GM21786 (cell line): Measurements from ENCODE around the gene KANSL3.
"Not testable (repeated sequence)": the region's sequence is repeated elsewhere in the genome, so short reads cannot be mapped to it uniquely, and the experiment has no call there.

Experiments
- ATAC-seq: cut with Tn5 transposase; IDR thresholded peaks from one replicate; pipeline ENCODE4 v1.9.1; 2021; ENCODE audit not compliant: unreplicated experiment

KANSL3 gene

GRCh38 chr2:96564026-96564425 lies 74.1 kb downstream of the KANSL3 start:
- no peak for ATAC-seq

DNA sequence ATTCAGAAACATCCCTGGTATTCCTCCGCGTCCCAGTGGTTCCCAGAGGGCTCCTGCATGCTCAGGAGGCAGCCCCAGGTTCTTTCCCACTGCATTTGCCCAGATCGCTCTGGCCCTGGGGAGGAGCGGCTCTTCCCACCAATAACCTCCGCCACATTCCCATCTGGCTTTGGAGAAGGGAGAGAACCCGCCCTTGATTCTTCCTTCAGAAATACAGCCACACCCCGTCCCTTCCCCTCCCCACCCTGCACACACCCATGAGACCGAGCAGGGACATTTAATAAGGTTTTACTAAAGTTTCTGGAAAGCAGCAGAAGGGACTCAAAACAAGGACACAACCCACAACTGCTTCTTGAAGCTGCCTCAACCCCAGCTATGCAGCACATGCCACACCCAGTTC lies 79.6 kb downstream of the KANSL3 start:
- no peak for ATAC-seq

DNA sequence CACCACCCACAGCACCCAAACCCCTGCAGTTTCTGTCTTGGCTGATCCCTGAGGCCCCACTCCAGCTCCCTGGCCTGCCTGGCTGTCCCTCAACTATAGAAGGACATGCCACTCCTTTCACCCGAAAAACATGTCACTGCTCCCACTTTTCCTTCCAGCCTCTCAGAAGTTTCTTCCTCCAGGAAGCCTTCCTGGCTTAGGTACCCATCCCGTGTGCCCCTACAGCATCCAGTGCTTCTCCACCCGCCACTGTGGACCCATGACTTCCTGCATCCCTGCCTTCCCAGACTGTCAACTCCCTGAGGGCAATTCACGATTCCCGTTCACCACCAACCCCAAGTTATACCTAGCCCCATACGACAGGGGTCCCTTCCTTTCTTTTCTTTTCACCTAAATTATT lies 80.1 kb downstream of the KANSL3 start:
- no peak for ATAC-seq

DNA sequence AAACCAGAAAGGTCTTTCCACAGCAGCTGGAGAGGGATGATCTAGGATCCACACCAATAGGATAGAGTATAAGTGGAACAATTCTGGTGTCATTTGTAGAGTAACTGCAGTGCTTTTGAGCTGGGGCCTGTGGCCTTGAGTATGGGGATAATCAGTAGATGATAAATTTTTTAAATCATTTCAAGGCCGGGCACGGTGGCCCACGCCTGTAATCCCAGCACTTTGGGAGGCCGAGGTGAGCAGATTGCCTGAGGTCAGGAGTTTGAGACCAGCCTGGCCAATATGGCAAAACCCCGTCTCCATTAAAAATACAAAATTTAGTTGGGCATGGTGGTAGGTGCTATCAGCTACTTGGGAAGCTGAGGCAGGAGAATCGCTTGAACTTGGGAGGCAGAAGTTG lies 80.7 kb downstream of the KANSL3 start:
- ATAC-seq = not testable (repeated sequence)

DNA sequence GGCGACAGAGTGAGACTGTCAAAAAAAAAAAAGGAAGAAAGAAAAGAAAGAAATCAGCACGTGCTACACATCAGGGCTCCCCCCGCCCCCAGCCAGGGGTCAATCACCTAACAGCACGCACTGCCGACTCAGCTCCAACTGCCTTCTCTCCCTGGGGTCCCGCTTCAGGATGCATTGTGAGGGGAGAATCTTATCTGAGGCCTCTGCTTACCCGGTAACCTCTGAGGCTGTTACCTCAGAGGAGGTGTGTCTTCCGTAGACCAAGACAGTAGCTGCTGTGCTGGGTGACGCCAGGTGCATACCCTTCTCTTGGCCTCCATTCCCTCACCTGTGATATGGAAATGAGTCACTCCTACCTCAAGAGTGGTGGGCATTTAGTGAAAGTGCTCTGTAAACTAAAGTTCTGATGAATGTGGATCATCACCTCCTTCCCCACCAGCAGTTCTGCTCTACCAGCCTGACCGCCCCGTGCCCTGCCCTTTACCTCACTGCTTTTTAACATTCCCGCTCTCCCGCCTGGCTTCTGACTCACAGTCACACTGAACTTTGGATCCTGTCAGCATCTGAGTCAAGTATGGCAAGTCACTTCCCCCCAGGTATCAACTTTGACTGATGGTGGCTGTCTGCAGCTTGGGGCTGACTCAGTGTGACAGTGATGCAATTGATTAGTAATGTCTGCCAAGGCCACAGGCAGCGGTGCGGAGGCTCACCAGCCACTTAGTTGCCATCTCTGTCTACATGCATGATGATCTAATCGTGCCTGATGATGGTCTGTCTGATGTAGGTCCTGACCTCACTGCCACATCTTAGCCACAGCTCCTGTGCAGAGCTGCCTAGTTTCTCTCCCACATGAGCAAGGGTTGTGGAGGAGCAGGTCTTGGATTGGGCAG lies 81.4 kb downstream of the KANSL3 start:
- no peak for ATAC-seq

GRCh38 chr2:96555146-96555610 lies 82.9 kb downstream of the KANSL3 start:
- no peak for ATAC-seq

- ATAC-seq = no peak
Observed at GRCh38 chr2:96554293-96555145, 83.6 kb downstream of the KANSL3 start.

DNA sequence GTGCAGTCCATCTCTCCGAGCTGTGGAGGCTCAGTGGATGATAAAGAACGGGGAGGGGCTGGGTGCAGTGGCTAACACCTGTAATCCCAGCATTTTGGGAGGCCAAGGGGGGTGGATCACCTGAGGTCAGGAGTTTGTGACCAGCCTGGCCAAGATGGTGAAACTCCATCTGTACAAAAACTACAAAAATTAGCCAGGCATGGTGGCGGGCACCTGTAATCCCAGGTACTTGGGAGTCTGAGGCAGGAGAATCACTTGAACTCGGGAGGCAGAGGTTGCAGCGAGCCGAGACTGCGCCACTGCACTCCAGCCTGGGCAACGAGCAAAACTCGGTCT lies 84.2 kb downstream of the KANSL3 start:
- not testable (repeated sequence) for ATAC-seq

DNA sequence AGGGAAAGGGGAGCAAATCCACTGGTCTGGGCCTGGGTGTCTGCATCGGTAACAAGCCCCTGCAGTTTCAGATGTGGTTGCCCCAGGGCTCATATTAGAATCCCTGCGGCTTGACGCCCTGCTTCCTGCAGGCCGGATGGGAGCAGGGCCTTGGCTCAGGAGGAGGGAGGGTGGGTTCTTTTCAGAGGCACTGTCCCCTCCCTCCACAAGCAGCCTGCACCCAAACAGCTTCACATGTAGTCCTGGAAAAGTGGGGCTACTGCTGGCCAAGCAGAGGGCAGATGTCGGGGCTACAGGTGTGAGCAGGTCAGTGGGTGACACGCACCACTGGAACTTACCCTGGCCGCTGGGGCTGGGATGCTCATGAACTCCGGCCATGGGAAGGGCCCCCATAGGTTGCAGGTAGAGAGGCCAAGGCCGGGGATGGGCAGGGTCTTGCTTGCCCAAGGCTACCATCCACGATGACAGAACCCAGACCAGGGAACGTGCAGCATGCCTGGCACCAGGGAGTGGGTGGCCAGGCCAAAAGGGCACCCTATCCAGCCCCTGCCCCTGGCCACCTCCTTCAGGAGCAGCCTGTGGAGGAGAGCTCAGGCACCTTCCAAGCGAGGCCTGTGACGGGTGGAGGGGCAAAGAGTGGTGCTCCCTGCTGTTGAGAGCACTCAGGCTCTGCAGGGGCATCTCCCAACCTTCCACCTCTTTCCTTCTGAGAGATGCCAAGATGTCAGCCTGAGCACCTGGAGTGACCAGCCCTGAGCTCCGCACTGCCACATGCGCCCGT lies 84.7 kb downstream of the KANSL3 start:
- no peak for ATAC-seq

DNA sequence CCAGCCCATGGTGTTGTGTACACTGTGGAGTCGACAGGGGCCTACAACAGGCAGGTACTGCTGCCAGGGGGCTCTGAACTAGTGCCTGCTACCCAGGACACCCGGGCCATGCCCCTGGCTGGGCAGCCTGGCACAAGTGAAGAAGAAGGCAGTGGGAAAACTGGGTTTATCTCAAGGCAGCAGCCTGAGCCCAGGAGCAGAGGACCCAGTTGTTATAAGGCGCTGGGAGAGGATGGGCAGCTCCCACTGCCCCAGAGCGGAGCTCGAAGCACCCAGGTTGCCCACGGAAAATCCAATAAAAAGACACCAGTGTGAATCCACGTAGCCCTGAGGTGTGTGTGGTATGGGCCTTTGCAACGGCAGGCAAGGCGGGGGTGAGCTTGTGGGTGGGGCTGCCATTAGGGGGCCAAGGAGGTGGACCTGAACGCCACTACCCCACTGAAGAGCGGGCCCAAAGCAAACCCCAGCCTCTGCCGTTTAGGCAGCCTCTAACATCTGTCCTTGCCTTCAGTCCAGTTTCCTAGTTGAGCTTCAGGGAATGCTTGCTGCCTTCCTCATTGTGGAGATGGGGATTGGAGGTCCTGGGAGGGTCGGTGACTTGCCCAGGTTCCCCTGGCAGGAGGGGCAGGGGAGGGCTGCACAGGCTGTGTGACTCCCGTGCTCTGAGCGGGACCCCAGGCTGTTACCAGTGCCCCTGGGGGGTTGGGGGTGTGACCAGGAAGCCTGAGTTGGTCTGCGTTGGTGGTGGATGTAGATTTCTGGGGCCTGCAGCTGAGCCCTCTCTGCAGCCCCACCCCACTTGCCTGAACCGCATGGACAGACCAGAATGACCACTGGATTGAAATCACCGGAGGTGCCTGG lies 85.6 kb downstream of the KANSL3 start:
- no peak for ATAC-seq

DNA sequence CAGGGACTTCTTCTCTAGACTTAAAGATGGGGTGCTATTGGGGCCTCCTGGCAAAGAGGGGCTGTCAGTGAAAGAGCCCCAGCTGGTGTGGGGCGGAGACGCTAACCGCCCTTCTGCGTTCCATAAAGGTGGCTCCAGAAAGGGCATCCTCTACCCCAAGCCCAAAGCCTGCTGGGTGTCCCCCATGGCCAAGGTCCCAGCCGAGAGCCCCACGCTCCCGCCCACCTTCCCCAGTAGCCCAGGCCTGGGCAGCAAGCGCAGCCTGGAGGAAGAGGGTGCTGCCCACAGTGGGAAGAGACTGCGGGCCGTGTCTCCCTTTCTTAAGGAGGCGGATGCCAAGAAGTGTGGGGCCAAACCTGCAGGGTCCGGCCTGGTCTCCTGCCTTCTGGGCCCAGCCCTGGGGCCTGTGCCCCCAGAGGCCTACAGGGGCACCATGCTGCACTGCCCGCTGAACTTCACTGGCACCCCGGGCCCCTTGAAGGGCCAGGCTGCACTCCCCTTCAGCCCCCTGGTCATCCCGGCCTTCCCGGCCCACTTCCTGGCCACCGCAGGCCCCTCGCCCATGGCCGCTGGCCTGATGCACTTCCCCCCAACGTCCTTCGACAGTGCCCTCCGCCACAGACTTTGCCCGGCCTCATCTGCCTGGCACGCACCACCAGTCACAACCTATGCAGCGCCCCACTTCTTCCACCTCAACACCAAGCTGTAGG lies 86.4 kb downstream of the KANSL3 start:
- no peak for ATAC-seq

DNA sequence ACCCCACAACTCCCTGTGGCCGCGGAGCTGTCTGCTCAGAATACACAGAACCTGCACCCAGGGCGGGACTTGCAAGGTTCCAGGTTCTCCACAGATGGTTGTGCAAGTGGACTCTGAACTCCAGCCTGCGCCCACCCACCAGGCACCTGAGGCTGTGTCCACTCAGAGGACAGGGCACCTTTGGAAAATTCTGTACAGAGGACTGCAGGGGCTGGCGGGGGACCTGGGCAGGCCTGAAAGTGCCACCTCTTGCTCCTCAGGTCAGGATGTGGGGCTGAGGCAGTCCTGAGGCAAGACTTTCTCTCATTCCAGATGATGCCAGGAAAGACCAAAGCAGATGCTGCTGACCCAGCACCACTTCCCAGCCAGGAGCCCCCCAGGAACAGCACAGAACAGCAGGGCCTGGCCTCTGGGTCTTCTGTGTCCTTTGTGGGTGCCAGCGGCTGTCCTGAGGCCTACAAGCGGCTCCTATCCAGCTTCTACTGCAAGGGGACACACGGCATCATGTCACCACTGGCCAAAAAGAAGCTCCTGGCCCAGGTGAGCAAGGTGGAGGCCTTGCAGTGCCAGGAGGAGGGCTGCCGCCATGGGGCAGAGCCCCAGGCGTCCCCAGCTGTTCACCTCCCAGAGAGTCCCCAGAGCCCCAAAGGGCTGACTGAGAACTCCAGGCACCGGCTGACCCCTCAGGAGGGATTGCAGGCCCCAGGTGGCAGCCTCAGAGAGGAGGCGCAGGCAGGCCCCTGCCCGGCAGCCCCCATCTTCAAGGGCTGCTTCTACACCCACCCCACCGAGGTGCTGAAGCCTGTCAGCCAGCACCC lies 87.1 kb downstream of the KANSL3 start:
- no peak for ATAC-seq

GRCh38 chr2:96549967-96550786 lies 87.9 kb downstream of the KANSL3 start:
- ATAC-seq = no peak

GRCh38 chr2:96549466-96549785 lies 88.7 kb downstream of the KANSL3 start:
- ATAC-seq = no peak

GRCh38 chr2:96548558-96549465 lies 89.3 kb downstream of the KANSL3 start:
- no peak for ATAC-seq

DNA sequence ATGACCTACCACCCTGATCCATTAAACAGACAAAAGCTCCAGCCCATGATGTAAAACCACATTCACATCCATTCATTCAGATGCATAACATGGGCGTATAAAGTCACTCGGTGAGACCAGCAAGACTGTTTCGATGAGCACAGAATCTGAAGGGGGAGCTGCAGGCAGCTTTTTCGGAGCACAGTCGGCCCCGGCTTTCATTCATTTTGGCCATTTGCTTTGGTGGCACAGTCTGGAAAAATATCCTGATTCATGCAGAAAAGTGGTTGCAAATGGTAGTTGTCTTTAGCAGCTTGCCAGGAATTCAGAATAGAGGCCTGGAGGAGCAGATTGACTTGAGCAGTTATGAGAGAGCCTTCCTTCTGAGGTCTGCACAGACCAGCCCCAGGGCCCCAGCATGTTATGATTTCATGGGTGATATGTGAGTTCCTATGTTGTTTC lies 90.4 kb downstream of the KANSL3 start:
- no peak for ATAC-seq

- ATAC-seq = no peak
Observed at GRCh38 chr2:96547203-96547641, 90.9 kb downstream of the KANSL3 start.
